Transverse colon (tissue), 4 donors: Measurements from ENCODE around the gene SDR42E2. TPM values are rescaled to one million over a fixed set of nuclear protein-coding genes. Genes with fewer than 3 reads are reported as not detected.
A peak's percentile ranks its signal among the peaks of the same experiment; 100 is the strongest.

Experiments
- DNase-seq: peaks from one replicate; pipeline ENCODE4 v3.0.0-alpha.2; 2019
- H3K27ac ChIP-seq, 4 donors: fragments of 200-600 bp; sonication (generic); 2 replicates each; pipeline ENCODE4 v1.5.1; 2016 to 2018; ENCODE audit warnings: inconsistent platforms in 4 of 4
- H3K27me3 ChIP-seq: fragments of 200-600 bp; sonication (generic); 2 replicates; pipeline ENCODE4 v1.5.1; 2017; ENCODE audit warnings: inconsistent platforms
- H3K36me3 ChIP-seq, 4 donors: fragments of 200-600 bp; sonication (generic); 2 replicates each; pipeline ENCODE4 v1.5.1; 2017 to 2019; ENCODE audit warnings: inconsistent platforms in 4 of 4
- H3K4me1 ChIP-seq, 4 donors: fragments of 200-600 bp; sonication (generic); 2 replicates each; pipeline ENCODE4 v1.5.1; 2017 to 2020; ENCODE audit warnings: inconsistent platforms in 4 of 4
- H3K4me3 ChIP-seq, 4 donors: fragments of 200-600 bp; sonication (generic); 1 replicate in 1 of 4; 2 replicates in 3 of 4; pipeline versions ENCODE4 v1.5.1 to v1.6.1; 2017 to 2019; ENCODE audit warnings: inconsistent platforms in 4 of 4
- H3K9me3 ChIP-seq, 2 donors: fragments of 200-600 bp; sonication (generic); 2 replicates each; pipeline ENCODE4 v1.5.1; 2017 to 2019; ENCODE audit warnings: inconsistent platforms in 2 of 2
- EP300 ChIP-seq: sonication (generic); formaldehyde crosslinking; IDR thresholded peaks from one replicate; pipeline ENCODE4 v1.6.1; 2017; ENCODE audit warnings: antibody characterized with exemption, low read depth
- POLR2A ChIP-seq: fragments of 450-650 bp; IDR thresholded peaks from one replicate; pipeline ENCODE4 v1.6.1; 2016; ENCODE audit warnings: antibody characterized with exemption, mild to moderate bottlenecking, moderate library complexity
- POLR2AphosphoS5 ChIP-seq, 3 donors: sonication (generic); formaldehyde crosslinking; IDR thresholded peaks; one replicate each; pipeline ENCODE4 v1.6.1; 2016; ENCODE audit warnings: antibody characterized with exemption in 3 of 3
- WGBS, 2 donors: methylation state at CpG; one replicate each; pipeline ENCODE4 v1.1.5; 2018; ENCODE audit warnings: low coverage in 1 of 2; 5-methylcytosine and 5-hydroxymethylcytosine counted together
- in situ Hi-C, 4 donors: fragments of 200-750 bp; cut with MboI; loops; one replicate each; pipeline versions ENCODE4 v1.15.0 to v1.15.1; 2017; ENCODE audit warnings: low sequenced_read_pairs in 3 of 4, low pct_ligation_motif_present in 1 of 4, low pct_unique_long_range_greater_than_20kb in 1 of 4
- intact Hi-C: fragments of 100-400 bp; cut with DNase I; formaldehyde crosslinking; loops from one replicate; pipeline ENCODE4 v1.15.1; 2023; ENCODE audit warnings: low total_unique reads
- total RNA-seq, 4 donors: library from RNA; depleted of rRNA; stranded (reverse); fragments of >200 nt; gene quantifications; one replicate each; pipeline ENCODE4 v1.1.0, GENCODE V29; 2016
- TF ChIP-seq, protein P1 (sequence below), 5 experiments: fragments of 200-600 bp in 3 of 5; fragments of 450-650 bp in 2 of 5; sonication (generic) in 3 of 5; IDR thresholded peaks; 1 replicate in 2 of 5; 2 replicates in 3 of 5; pipeline ENCODE4 v1.5.1; 2016 to 2017; ENCODE audit warnings: antibody characterized with exemption in 5 of 5, inconsistent platforms in 3 of 5, mild to moderate bottlenecking in 2 of 5, moderate library complexity in 1 of 5

Gene SDR42E2
- total RNA-seq, 4 donors from 2014 or later = not detected

DNA sequence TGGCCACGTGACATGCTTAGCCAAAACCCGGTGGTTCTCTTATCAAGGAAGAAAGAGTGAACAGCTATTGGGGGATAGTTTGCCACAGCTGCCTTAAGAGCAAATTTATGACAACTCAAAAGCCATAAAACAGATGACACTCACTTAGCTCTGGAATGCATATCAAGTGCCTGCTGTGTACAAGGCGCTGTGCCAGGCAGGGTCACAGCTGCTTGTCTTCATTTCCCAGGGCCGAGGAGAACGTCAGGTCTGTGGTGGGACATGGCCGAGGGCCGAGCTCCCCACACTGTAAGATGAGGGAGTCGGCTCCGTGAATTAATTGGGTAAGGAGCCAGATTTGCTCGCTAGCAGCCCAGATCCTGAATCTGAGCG is 57.7 kb downstream of the SDR42E2 start:
- Histone ChIP-seq H3K27ac (peak overlapping the region; percentile 24 to 57 (median 38)), H3K27me3 (no peaks in the 10 kb centered on the region), H3K9me3 (no peaks in the 10 kb centered on the region), H3K4me3 (no peak overlapping the region), H3K36me3 (no peaks in the 10 kb centered on the region), H3K4me1 (peaks cover 0 to 36% (median 14%) of the 10 kb centered on the region in 4 donors)
- TF ChIP-seq EP300 (no peak), POLR2A (no peak), POLR2AphosphoS5 (IDR thresholded peaks at IDR 0.05) (peak in 2 of 3 donors; percentile 45 to 50)
- TF ChIP-seq, protein P1, sequence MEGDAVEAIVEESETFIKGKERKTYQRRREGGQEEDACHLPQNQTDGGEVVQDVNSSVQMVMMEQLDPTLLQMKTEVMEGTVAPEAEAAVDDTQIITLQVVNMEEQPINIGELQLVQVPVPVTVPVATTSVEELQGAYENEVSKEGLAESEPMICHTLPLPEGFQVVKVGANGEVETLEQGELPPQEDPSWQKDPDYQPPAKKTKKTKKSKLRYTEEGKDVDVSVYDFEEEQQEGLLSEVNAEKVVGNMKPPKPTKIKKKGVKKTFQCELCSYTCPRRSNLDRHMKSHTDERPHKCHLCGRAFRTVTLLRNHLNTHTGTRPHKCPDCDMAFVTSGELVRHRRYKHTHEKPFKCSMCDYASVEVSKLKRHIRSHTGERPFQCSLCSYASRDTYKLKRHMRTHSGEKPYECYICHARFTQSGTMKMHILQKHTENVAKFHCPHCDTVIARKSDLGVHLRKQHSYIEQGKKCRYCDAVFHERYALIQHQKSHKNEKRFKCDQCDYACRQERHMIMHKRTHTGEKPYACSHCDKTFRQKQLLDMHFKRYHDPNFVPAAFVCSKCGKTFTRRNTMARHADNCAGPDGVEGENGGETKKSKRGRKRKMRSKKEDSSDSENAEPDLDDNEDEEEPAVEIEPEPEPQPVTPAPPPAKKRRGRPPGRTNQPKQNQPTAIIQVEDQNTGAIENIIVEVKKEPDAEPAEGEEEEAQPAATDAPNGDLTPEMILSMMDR (IDR thresholded peaks at IDR 0.05) = no peak
- 47% methylated on average over 11 of the region's 11 CpGs; no CpG with 5 or more reads in 1 of the 2 donors for WGBS, 2 donors
- intact Hi-C loops (no loop called here), in situ Hi-C loops (no loop called here)
- peak; percentile 48 for DNase-seq

DNA sequence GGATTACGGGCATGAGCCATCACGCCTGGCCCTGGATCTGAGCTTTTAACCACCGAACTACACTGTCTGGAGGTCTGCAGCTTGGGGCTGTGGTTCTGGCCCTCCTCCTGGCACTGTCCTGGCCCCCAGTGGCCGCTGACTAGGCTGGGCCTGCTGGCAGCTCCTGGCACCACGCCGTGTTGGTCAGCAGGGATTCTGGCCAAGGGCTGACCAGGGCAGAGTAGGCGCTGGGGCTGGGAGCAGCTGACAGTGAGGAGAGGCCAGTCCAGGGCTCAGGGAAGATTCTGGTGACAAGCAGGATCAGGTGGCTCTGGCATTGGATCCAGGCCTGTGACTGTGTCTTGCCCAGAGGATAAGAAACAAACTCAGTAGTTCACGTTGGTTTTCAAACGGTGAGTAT is 58.4 kb downstream of the SDR42E2 start:
- H3K27me3 ChIP-seq = no peaks in the 10 kb centered on the region
- in situ Hi-C loops = no loop called here
- H3K4me1 ChIP-seq = peaks cover 0 to 36% (median 14%) of the 10 kb centered on the region in 4 donors
- TF ChIP-seq POLR2A = no peak
- TF ChIP-seq, protein P1 (IDR thresholded peaks at IDR 0.05) = no peak
- no peak for DNase-seq
- no peak overlapping the region for H3K4me3 ChIP-seq
- H3K36me3 ChIP-seq = no peaks in the 10 kb centered on the region
- no peaks in the 10 kb centered on the region for H3K9me3 ChIP-seq
- intact Hi-C loops = no loop called here
- WGBS, 2 donors = 64 to 79% methylated on average over 2 to 9 of the region's 9 CpGs
- peak overlapping the region; percentile 24 to 57 (median 38) for H3K27ac ChIP-seq

DNA sequence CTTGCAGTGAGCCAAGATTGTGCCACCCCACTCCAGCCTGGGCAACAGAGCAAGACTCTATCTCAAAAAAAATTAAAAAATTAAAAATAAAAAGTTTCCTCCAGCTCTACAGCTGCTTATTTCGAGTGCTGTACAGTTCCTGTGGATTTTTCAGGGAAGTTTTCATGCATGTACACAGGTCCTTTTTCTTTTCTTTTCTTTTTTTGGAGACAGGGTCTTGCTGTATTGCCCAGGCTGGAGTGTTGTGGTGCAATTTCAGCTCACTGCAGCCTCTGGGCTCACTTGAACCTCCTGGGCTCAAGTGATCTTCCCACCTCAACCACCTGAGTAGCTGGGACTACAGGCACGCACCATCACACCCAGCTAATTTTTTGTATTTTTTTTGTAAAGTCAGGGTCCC is 59.7 kb downstream of the SDR42E2 start:
- 92% methylated on average over 2 of the region's 2 CpGs for whole genome bisulfite sequencing, 2 donors
- intact Hi-C loops (no loop called here), in situ Hi-C loops (no loop called here)
- no peak overlapping the region for H3K27ac ChIP-seq
- peaks cover 0 to 5% (median 0%) of the 10 kb centered on the region in 4 donors for H3K36me3 ChIP-seq
- no peaks in the 10 kb centered on the region for H3K27me3 ChIP-seq
- H3K4me3 ChIP-seq = no peak overlapping the region
- no peaks in the 10 kb centered on the region for H3K9me3 ChIP-seq
- H3K4me1 ChIP-seq = peaks cover 0 to 27% (median 14%) of the 10 kb centered on the region in 4 donors
- DNase-seq = no peak
- TF ChIP-seq, protein P1 (IDR thresholded peaks at IDR 0.05) = no peak
- TF ChIP-seq EP300 = no peak
- TF ChIP-seq POLR2A = no peak
- no peak for TF ChIP-seq POLR2AphosphoS5 (IDR thresholded peaks at IDR 0.05)

DNA sequence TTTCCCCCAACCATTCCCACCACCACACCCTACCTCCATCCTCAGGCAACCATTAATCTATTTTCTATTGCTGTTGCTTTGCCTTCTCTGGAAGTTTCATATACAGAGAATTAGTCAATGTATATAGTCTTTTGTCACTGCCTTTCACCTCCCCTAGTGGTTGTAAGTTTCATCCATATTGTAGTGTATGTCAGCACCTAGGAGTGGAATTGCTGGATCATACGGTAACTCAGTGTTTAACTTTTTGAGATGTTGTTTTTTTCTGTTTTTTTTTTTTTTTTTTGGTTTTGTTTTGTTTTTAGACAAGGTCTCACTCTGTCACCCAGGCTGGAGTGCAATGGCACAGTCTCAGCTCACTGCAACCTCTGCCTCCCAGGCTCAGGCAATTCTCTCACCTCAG is 60.7 kb downstream of the SDR42E2 start:
- Histone ChIP-seq H3K4me3 (no peak overlapping the region), H3K36me3 (peaks cover 0 to 7% (median 0%) of the 10 kb centered on the region in 4 donors), H3K4me1 (peaks cover 0 to 27% (median 14%) of the 10 kb centered on the region in 4 donors), H3K27me3 (no peaks in the 10 kb centered on the region), H3K27ac (no peak overlapping the region), H3K9me3 (no peaks in the 10 kb centered on the region)
- no peak for DNase-seq
- intact Hi-C loops = no loop called here
- 90 to 94% methylated on average over 1 of the region's 1 CpG for WGBS, 2 donors
- in situ Hi-C loops = no loop called here
- TF ChIP-seq, protein P1 (IDR thresholded peaks at IDR 0.05) = no peak
- TF ChIP-seq EP300 (no peak), POLR2AphosphoS5 (IDR thresholded peaks at IDR 0.05) (no peak), POLR2A (no peak)
